DMS53 treated with DMSO at 0.1 percent for 48 hours (cell line): ENCODE results near the gene ARMS2.

Experiments used
- DNase-seq: peaks from one replicate; lab custom pipeline; 2025; ENCODE audit not compliant: unreplicated experiment; lab: John Stamatoyannopoulos, UW

ARMS2 gene

GRCh38 chr10:122469848-122470247 lies 15.4 kb downstream of the ARMS2 start:
- DNase-seq = no peak

DNA sequence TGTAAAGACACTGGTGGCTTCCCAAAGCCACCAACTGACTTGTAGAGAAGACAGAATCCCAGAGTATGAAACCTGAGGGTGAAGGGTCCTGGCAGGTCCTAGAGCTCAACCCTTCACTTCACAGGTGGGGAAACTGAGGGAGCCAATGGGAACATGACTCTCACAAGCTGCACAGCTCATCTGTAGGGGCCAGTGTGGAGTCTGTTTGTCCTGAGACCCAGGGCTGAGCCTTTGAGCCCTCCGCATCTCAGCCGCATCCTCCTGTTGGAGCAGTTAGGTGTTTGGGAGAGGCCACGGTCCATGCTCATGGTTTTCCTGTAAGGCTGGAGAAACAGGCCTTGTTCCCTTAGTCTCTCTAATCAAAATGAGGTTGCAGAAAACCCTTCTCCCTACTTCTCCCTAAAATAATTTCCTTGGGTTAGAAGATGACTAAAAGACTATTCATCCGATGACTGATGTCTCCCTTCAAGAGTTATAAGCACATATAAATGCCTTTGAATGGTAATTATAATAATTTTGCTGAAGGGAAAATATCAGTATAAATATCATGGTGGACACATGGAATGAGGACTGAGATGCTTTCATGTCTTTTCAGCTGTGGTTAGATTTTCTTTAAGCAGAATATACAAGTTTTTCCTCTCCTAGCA lies 17.2 kb downstream of the ARMS2 start:
- no peak for DNase-seq

- no peak for DNase-seq
Observed at GRCh38 chr10:122473116-122473515, 18.7 kb downstream of the ARMS2 start.

DNA sequence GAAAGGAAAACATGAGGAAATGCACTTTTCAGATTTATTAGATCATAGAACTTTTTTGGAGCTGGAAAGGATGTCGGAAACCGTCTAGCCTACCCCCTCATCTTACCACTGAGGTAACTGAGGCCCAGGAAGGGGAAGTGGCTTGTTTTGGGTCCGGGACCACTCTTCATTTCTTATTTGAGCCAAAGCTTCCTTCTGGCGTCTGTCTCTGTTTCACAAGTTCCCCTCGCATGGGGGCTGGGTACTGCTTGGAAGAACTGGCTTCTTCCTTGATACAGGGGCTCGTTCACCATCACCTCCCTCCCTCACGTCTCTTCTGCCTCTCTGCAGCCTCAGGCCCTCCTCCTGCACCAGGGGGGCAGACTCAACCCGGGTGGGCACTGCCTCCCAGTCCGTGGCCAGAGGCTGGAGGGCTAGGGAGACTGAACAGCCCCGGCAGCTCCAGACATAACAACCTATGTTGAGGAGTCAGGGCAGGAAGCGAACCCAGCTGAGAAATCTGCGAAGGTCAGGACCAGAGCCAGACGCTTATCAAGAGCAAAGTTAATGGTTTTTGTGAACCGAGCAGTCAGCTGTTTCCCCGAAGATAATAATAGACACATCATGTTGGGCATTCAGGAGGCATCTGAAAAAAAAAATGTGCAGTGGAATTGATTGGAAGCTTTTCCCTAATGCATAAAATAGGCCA lies 19.8 kb downstream of the ARMS2 start:
- DNase-seq = no peak

- DNase-seq = no peak
Observed at GRCh38 chr10:122475100-122475499, 20.6 kb downstream of the ARMS2 start.

DNA sequence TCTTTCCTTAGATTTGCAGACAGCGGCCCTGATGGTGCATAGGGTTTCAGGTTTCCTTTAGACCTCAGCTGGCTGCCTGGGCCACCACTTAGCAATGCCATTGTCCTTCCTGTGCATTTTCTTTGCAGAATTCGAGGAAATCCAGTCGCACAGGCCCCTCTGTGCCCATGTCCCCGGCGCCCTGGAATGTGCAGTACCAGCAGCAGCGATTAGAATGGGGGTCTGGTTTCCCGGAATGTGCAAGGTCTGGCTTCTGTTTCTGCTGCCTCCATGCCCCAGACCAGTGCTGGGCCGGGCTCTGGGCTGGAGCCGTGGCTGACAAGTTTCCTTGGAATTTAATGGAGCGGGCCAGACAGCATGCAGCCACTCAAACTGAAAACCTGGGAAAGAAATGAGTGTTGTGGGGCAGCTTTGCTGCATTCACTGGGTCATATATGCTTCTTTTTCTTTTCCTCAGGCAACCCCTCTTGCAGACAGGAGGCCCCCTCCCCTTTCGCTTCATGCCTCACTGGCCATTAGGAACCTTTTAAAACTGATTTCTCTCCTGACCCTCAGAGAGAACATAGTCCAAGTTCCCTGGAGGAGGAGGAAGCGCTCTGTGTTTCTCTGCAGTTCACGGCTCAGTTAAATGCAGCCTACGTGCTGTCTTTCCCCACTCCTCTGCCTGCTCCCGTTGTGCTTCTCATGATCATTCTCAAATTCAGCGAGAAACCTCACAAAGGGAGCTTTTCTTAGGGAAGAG lies 21.3 kb downstream of the ARMS2 start:
- no peak for DNase-seq

DNA sequence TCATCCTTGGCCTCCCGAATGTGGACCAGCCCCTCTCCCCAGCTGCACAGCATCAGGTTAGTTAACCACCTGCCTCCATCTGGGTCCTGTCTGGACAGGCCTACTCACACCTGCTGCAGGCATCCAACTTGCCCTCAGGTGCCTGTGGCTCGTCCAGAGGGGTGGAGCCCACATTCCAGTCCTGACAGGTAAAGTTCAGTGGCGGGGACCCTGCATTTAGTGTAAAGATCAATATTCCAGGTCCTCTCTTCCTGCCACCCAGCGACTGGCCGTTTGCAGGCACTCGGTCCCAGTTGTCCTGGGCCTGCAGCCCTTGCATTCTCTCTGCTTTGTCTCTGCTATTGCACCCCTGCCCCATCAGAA lies 21.9 kb downstream of the ARMS2 start:
- DNase-seq = no peak

DNA sequence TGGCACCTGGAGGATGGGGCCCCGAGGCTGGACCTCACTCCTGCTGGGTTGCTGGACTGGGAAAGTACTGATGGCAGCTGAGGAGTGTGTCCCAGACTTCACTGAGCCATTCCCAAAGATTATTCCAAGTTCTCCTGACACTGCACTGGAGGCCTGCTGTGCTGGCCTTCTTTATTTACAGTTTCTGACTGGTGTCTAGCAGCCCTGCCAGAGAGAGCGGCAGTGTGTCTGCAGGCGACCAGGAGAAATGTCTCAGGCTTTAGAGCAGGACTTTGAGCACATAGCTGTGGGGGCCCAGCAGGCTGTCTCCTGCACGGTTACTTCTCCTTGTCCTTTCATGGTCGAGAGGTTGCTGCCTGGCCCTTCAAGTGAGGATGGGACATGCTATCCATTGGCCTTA lies 23.0 kb downstream of the ARMS2 start:
- DNase-seq = no peak

DNA sequence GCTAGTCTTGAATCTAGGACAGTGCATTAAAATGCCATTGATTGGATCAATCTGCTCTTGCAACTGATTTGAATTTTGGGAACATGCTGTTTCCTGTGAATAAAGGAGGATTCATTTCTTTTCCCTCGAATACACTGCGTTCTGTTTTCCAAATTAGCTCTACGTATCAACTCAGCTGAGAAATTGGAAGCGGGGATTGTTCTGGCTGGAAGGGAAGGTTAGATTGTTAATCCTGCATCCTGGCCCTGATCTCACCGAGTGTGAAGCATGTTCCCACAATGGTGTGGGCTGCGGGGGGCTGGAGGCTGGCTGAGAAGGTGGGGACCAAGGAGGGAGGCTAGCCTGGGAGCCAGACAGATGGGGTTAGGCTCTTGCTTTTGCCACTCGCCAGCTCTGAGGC lies 24.5 kb downstream of the ARMS2 start:
- DNase-seq = no peak

DNA sequence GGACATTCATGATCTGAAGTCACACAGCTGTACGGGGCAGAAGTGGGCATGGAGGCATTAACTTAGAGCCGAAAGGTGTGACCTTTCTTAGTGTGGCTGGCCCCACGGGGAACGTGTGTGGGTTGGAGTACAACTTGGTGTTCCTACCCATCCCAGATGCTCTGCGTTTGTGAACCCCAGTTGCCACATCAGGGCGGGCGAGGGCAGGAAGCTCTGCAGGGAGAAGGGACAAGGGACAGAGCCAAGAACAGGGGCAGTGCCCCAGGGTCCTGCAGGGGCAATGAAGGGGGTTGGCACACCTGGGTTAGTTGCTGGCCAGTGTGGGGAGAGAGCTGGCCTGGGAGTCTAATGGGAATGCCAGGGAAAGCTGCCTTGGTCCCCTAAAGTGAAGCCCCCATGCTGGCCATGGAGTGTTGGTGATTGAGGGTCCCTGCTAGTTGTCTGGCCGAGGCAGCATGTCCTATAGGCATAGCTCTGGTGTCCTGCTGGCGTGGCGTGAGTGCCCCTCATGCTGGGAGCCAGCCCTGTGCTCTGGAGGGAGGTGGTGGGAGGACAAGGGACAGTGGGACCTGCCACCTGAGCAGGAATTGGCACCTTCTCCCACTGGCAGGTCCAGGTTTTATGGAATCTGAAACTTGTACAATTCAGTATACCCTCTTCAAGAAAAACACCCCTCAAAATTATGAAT lies 25.8 kb downstream of the ARMS2 start:
- DNase-seq = no peak

DNA sequence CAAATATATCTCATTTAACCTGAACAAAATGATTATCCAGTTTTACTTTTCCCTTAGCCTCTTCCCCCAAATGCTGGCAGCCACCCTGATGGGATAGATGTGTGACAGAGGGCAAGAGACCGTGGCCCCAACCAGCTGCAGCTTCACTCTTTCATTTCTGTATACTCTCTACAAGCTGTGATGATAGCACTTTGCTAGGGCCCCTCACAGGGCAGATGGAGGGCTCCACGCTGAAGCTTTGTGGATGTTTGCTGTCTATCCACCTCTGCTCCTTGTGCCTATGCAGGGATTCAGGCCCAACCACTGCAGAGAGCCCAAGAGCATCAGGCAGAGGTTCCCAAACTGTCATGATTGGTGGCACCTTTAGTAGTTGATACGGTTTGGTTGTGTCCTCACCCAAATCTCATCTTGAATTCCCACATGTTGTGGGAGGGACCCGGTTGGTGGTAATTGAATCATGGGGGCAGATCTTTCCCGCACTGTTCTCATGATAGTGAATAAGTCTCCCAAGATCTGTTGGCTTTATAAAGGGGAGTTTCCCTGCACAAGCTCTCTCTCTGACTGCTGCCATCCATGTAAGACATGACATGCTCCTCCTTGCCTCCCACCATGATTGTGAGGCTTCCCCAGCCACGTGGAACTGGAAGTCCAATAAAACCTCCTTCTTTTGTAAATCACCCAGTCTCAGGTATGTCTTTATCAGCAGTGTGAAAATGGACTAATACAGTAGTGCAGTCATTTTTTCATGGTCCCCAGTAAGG lies 27.0 kb downstream of the ARMS2 start:
- DNase-seq = no peak

DNA sequence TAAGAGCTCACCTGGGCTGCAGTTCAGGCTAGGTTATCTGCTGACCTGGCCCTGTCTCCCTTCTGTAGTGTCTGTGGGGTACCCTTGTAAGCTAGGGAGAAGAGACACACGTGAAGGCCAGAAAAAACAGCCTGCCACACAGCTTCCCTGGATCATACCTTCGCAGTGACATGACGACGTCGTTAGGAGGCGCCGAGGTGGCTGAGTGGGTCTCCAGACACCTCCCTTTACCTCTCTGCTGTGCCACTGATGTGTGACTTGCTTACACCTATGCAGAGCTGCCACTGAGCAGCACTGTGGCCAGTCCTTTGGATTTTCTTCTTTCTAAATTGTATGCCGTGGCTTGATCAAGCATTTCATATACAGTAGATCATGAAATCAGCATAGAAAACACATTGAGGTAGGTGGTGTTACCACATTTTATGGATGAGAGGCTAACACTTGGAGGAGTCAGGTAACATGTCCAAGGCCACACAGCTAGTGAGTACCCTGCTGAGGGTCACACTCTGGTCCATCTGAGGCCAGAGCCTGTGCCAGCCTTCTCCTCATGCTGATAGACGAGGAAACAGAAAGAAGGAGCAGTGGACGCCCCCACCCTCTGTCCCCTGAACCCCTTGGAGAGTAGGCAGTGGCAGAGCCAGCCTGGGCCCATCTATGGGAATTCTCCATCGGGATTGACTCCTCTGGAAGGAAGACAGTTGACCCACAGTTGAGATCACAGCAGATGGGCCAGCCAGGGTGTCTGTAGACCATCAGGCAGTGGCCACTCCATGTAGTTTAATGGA lies 30.0 kb downstream of the ARMS2 start:
- no peak for DNase-seq

DNA sequence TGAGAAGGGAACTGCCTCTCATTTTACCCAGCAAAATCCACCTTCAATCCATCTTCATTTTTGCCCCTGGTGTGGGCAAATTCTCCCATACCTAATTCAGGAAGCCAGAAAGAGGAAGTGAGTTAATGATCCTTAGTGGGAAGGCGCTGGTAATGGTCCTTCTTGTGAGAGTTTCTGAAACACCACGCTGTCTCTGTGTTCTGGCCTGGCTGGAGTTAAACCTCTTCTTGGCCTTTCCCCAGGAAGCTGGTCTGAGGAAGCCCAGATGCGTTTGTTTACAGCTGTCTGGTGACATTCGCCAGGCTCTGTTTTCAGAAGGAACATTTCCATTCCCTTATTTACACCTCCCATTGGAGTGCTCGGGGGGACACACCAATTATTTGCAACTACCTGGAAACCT lies 31.2 kb downstream of the ARMS2 start:
- no peak for DNase-seq

- DNase-seq = no peak
Observed at GRCh38 chr10:122486406-122487080, 32.1 kb downstream of the ARMS2 start.

GRCh38 chr10:122487174-122487765 lies 32.8 kb downstream of the ARMS2 start:
- peak; percentile 77 for DNase-seq

GRCh38 chr10:122490268-122490667 lies 35.8 kb downstream of the ARMS2 start:
- no peak for DNase-seq

GRCh38 chr10:122490786-122491680 lies 36.6 kb downstream of the ARMS2 start:
- DNase-seq = no peak

DNA sequence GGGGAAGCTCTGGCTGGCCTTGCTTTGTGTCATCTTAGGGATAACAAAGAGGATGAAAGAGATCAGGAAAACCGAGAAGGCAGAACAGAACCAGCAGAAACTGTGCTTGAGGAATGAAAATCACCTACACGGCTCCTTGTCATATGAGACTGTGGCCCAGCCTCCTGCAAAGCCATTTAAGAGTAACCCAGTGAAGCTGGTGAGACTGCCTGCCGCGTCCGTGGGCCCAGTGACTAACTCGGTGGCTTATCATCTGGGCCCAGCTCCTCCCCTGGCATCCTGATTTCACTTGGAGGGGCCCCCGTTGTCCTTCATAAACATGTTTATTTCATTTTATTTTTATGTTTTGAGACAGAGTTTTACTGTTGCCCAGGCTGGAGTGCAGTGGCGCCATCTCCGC lies 37.6 kb downstream of the ARMS2 start:
- DNase-seq = no peak
